IPS-18c (cell line): ENCODE data around the gene C5orf47.

Experiments used
- H3K4me3 ChIP-seq: 2 replicates; pipeline ENCODE4 v1.7.0; 2013; ENCODE audit warnings: low read depth, mild to moderate bottlenecking, low read length, moderate library complexity; ENCODE audit not compliant: insufficient read depth
- H3K9me3 ChIP-seq: one replicate; pipeline ENCODE4 v1.6.1; 2013; ENCODE audit warnings: mild to moderate bottlenecking, low read length, moderate library complexity; ENCODE audit not compliant: control insufficient read depth, insufficient read depth

Gene C5orf47

DNA sequence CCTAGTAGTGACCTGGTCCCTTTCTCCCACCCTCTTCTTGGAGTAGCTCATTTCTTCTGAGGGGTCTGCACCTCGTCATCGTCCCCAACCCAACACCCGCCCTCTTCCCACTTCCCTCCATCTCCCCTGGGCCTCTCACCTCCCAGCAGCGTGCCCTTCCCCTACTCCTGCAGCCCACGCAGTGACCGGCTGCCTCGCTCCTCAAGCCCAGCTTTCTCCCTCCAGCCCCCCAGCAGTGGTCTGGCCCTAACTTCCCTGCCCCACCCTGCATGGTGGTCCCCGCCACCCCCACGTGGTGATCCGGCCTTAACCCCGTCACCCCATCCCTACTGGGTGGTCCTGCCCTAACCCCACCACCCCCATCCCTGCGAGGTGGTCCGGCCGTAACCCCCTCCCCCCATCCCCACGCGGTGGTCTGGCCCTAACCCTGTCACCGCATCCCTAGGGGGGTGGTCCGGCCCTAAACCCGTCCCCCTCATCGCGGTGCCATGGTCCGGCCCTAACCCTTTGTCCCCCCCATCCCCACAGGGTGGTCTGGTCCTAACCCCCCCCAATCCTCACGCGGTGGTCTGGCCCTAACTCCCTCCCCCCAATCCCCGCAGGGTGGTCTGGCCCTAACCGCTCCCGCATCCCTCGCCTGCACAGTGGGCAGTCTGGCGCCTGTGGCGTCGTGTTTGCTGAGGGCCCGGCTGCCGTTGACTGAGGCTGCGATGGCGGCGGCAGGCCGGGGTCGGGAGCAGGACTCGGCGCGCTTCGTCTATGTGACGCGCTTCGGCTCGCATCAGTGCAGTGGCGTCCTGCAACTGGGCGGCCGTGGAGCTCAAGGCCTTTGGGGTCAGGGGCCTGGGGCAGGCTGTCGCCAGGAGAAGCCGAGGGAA, at the start of gene C5orf47:
Gene C5orf47, plus strand, starts transcription at position 617 of the 878 bp plus-strand sequence. Its CDS starts 94 bp downstream, at position 711.
- Histone ChIP-seq H3K9me3 (no peaks in the 10 kb centered on the region), H3K4me3 (no peak within 1 kb of the TSS)

- H3K4me3 ChIP-seq, result no peak overlapping the region
- no peaks in the 10 kb centered on the region for H3K9me3 ChIP-seq
Observed at GRCh38 chr5:173940269-173940668, 48.7 kb upstream of the C5orf47 start.

DNA sequence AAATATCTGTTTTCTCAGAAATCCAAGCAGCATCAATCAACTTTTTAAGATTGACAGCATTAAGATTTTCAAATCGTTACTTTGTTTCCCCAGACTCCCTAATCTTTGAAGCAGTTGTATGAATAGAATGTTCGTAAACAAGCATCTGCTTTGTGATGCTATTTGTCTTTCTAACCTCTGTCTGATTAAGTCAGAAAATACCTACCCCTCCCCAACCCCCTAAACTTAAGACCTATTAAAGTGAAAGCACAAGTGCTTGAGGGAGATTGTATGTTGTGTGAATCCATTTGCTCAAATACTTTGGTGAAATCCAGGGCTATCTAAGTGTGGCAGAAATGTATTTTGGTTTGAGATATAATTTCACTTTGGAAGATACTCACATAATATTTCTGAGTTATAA, 47.9 kb upstream of the C5orf47 start:
- Histone ChIP-seq H3K9me3 (no peaks in the 10 kb centered on the region), H3K4me3 (no peak overlapping the region)

DNA sequence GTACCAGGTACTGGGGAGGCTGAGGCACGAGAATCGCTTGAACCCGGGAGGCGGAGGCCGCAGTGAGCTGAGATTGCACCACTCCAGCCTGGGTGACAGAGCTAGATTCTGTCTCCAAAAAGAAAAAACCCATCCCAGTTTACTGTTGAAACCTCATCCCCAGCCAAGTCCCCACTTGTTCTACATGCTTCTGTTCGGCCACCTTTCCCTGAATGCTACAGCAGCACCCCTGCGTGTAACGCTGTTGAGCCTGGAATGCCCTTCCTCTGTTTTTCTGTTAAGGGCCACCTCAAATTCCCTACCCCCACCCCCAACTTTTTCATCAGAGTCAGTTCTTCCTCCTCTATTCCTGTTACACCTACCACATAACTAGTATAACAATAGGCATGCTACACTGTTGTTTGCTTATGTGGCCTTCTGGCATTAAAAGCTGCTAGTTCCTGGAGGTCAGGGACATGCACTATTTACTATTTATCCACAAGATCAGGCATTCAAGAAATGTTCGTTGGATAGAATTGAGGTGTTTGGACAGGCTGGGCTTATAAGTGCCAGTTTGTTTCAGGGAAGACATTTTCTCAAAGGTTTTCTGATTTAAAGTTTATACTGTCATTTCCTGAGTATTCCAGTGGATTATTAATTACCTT, 47.1 kb upstream of the C5orf47 start:
- Histone ChIP-seq H3K9me3 (no peaks in the 10 kb centered on the region), H3K4me3 (no peak overlapping the region)

DNA sequence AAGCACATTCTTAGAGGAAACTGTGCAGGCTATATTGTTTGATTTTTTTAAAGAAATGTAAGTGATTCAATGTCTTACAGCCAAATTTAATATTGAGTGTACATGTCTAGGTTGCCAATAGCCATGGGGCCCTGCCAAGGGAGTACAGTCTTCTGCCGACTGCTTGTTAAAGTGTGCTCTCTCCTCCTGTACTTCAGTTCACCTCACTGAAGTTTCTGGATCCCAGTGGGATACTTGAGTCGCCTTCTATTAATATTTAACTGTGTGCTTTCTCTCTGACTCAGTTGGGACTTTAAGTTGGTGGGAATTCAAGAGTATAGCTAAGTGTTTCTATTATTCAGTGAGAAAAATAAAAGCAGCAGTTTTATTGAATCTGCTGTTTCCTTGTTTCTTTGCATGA, 44.5 kb upstream of the C5orf47 start:
- Histone ChIP-seq H3K9me3 (no peaks in the 10 kb centered on the region), H3K4me3 (no peak overlapping the region)

GRCh38 chr5:173945160-173945559, 43.8 kb upstream of the C5orf47 start:
- no peaks in the 10 kb centered on the region for H3K9me3 ChIP-seq

GRCh38 chr5:173946323-173946722, 42.6 kb upstream of the C5orf47 start:
- H3K4me3 ChIP-seq, result no peak overlapping the region

More at GRCh38 chr5:173945160-173945559, 43.8 kb upstream of the C5orf47 start:
- no peak overlapping the region for H3K4me3 ChIP-seq

DNA sequence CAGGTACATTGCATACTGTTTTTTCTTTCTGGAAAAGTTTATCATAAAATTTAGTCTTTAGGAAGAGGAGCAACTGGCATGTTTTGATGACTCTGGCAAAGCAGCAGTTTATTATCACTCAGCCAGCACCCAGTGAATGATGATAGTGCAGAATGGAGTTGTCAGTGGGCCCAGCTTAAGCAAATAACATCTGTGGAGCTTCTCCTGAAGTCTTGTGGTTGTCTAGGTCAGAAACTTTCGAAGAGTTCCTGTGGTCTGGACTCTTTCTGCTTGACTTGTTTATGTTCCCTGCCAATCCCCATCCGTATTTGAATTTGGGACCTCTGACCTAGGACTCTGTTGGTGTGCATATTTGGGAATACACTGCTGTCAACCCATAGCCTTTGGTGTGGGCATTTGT, 38.1 kb upstream of the C5orf47 start:
- H3K9me3 ChIP-seq, result no peaks in the 10 kb centered on the region
- no peak overlapping the region for H3K4me3 ChIP-seq

More at GRCh38 chr5:173946323-173946722, 42.6 kb upstream of the C5orf47 start:
- no peaks in the 10 kb centered on the region for H3K9me3 ChIP-seq

DNA sequence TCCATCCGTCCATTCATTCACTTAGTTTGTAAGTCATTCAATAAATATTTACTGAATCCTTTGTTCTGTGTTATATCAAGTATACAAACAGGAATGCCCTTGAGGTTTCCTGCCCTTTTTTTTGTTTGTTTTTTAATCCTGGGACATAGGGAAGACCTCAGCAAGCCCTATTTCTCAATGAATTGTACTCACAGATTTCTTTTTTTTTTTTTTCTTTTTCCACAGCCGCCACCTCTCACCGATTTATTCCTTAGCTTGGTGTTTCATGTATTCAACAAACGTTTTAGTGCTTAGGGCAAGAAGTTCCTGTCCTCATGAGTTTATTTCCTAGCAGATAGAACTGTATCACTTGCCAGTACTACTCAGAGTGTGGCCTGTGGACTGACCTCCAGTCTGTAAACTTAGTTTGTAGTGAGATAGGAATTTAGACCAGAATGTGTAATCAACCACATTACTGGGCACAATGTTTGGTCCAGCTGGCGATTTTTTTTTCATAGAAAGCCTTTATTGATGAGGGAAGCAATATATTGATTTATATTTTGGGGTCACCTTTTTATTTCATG, 35.4 kb upstream of the C5orf47 start:
- no peaks in the 10 kb centered on the region for H3K9me3 ChIP-seq
- H3K4me3 ChIP-seq, result no peak overlapping the region

DNA sequence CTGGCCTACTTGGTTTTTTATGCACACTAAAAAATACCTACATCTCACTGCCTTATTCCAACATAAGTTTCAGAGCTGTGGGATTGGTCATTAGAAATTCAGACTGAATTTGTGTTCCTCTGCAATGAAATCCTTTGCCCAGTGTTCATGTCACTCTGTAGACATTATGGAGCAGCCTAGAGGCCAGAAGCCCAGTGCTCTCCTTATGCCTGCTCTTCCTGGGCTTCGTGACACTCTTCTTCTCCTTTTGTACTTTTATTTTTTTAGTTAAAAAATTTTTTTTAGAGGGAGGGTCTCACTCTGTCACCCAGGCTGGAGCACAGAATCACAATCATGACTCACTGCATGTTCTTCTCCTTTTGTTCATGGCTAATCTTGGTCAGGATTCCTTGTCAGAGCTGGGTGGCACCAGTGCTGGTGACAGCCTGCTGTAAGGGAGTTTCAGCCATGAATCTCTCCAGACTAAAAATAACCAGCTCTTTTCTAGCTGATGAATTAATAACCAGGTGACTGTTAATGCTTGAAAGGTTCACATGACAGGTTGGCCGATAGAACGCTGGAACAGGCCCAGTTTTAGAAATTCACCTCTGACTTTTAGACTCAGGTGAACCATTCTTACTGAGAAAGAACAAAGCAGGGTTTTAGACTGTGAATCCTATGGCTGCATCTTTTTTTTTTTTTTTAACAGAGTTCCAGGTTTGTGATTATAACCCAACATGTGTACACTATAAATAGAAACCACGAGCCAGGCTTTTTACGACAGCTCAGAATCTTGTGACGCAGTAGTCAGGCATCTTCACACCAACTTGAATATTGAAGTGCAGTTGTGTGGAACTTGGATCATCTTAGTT, 34.1 kb upstream of the C5orf47 start:
- no peak overlapping the region for H3K4me3 ChIP-seq

DNA sequence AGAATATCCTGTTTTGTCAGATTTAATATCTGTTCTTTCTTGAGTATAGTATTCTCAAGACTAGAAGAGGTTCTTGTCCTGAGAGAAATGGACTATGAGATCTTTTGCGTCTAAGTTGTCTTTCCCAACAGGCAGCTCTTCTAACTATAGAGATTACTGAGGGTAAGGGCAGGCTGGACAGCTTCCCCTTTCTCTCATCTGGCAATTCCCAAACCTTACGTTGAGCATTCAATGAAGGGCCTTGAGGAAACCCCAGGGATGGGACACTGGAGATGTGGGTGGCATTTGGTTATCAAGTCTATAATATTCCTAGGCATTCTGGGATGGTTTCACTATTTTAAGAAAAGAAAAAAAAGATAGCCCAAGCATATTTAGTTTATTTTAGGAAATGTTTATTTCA, 28.0 kb upstream of the C5orf47 start:
- Histone ChIP-seq H3K4me3 (no peak overlapping the region), H3K9me3 (no peaks in the 10 kb centered on the region)

More for the DNA sequence above, 34.1 kb upstream of the C5orf47 start:
- H3K9me3 ChIP-seq, result no peaks in the 10 kb centered on the region

GRCh38 chr5:173961418-173961817, 27.6 kb upstream of the C5orf47 start:
- no peak overlapping the region for H3K4me3 ChIP-seq
- no peaks in the 10 kb centered on the region for H3K9me3 ChIP-seq

- H3K9me3 ChIP-seq, result no peaks in the 10 kb centered on the region
- H3K4me3 ChIP-seq, result no peak overlapping the region
Observed at GRCh38 chr5:173962436-173962972, 26.5 kb upstream of the C5orf47 start.

DNA sequence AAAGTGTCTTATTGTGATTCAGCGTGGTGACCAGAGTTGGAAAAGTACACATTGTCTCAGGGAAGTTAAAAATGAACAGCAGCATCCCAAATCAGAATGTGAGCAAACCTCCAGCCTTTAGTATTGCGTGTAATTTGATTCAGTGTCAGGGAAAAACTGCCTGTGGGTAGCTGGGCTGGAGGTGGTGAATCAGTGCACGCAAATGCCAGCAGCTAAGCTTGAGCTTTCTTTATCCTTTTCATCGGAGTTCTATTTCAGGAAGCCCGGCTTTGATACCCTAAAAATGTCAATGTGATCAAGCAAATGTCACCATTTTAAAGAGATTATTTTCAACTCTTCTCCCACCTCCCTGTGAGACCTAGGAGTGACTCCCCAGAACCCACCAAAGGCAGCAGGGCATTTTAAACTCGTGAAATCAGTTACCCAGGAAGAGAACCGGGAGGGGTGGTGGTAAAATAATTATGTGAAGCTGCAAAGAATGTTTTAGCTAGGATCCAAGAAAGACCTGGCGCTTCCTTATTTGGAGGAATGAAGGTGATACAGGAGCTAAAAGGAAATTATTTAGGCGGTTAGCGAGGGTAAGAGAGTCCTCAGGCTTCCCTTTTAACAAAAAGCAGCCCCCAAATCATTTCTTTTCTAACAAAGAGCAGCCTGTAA, 25.7 kb upstream of the C5orf47 start:
- H3K4me3 ChIP-seq, result peak overlapping the region; percentile 34; the same call in 1 of the 2 replicates
- no peaks in the 10 kb centered on the region for H3K9me3 ChIP-seq

DNA sequence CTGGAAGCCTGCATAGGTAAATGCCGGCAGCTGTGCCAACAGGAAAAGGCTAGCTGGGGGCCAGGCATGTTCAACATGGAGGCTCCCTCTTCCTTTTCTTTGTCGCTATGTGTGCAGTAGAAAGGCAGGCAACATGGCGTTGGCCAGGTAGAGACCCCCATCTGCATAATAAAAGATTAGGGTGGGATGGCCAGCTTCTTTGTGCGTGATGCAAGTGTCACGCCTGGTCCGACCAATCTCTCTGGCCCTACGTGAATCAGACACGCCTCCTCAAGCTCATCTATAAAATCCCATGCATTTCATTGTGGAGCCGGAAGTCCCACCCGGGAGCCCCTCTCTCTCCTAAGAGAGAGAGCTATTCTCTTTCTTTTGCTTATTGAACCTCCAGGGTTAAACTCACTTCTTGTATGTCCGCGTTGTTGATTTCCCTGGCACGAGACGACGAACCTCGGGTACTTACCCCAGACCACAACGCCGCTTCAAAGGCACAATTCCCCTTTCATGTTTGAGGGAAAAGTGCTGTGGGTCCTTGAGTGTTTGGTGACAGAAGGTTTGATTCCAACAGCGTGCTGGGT, 25.0 kb upstream of the C5orf47 start:
- Histone ChIP-seq H3K9me3 (no peaks in the 10 kb centered on the region), H3K4me3 (peak overlapping the region; percentile 40; the same call in 1 of the 2 replicates)

DNA sequence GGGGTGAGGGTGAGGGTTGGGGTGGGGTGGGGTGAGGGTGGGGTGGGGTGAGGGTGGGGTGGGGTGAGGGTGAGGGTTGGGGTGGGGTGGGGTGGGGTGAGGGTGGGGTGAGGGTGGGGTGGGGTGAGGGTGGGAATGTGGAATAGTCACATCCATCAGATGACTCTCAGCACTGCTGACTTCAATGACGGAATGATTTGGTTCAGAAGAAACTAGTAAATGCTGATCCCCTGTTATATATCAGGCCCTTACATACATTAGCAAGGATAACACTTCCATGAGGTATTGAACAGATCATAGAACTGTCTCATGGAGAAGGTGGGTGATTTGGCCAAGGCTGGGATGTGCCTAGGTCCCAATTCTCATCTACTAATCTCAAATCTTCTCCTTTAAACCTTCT, 24.5 kb upstream of the C5orf47 start:
- Histone ChIP-seq H3K4me3 (0 out of 2 replicates have a peak overlapping the region, but pooled peaks have one; percentile 25), H3K9me3 (no peaks in the 10 kb centered on the region)
